Measurements from ENCODE around the gene SCN5A. TPM values are rescaled to one million over a fixed set of nuclear protein-coding genes. Genes with fewer than 3 reads are reported as not detected.

SCN5A gene
- under 1 TPM in 1 of 2 donors, not detected in 1; 0.05 TPM for total RNA-seq

DNA sequence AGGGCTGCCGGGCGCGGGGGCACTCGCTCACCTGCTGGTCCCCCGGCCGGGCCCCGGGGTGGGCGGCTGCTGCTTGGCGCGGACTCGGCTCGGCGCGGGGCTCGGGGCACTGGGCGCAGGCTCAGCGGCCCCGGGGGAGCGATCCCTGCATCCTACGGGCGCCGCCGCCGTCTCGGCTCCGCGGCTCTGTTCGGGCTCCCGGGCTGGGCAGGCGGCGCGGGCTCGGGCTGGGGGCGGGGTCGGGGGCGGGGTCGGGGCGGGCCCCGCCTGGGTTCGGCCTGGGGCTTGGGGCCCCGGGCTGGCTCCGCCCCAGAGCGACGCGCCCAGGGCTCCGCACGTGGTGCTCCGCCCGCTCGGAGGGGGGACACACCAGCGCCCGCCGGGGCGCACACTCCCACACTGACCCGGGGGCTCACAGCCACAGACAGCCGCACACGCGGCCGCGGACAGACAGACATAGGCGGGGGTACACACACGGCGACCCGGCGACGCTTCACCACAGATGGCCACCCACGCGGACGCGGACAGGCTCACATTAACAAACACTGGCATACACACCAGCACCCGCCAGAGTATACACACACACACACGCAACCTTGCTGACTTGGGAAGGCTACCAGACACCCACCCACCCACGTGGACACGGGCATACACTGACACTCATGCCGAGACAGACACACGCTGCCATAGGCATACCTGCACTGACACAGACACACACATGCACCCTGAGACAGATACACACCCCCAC lies at the start of gene SCN5A:
Gene SCN5A (minus strand): TSS at position 188 of the 748 bp plus-strand sequence. CDS start 16,380 bp downstream, outside the sequence.
- no peaks in the 10 kb centered on the region for H3K36me3 Mint-ChIP-seq (ENCODE audit: insufficient read depth in 2 of 2)
- H3K27ac Mint-ChIP-seq: no peak within 1 kb of the TSS
- H3K27me3 Mint-ChIP-seq (ENCODE audit: low read depth): peaks cover 15% of the 10 kb centered on the region
- peaks cover 9% of the 10 kb centered on the region for H3K4me1 Mint-ChIP-seq (ENCODE audit: low read depth)
- H3K4me3 Mint-ChIP-seq: peak within 1 kb of the TSS; percentile 54 to 79
- ATAC-seq (replicated peaks in 1 of 2): peak; percentile 87 to 88
- peak; percentile 53 to 57 for DNase-seq
- H3K9me3 Mint-ChIP-seq: no peaks in the 10 kb centered on the region

DNA sequence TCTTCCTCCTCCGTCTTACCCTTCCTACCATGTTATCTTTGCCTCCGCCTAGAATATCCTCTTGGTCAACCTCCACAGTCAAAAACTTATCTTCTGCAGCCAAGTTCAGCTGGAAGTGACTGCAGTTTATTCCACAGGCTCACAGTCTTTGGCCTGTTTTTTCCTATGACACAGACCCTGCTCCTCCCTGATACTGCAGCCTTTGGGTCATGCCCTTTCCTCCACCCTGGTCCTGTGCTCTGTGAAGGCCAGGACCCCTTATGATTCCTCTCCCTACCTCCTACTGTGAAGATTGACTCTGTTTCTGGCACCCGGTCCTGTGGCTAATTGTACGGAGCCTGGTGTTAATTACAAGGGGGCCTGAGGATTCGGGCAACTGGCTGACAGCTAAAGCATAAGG lies 49.3 kb upstream of the SCN5A start:
- Mint-ChIP-seq H3K4me1 (ENCODE audit: low read depth) (no peaks in the 10 kb centered on the region), H3K4me3 (no peak overlapping the region), H3K27ac (no peak overlapping the region), H3K36me3 (ENCODE audit: insufficient read depth in 2 of 2) (no peaks in the 10 kb centered on the region), H3K27me3 (ENCODE audit: low read depth) (no peaks in the 10 kb centered on the region), H3K9me3 (no peaks in the 10 kb centered on the region)
- no peak for ATAC-seq (replicated peaks in 1 of 2)
- DNase-seq: no peak

DNA sequence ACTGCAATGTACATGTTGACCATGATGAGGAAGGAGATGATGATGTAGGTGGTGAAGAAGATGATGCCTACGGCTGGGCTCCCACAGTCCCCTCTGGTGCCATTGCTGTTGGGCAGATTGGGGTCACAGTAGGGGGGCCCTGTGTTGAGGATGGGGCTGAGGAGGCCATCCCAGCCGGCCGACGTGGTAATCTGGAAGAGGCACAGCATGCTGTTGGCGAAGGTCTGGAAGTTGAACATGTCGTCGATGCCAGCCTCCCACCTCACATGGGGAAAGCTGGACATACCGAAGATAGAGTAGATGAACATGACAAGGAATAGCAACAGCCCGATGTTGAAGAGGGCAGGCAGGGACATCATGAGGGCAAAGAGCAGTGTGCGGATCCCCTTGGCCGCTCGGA lies 48.6 kb upstream of the SCN5A start:
- no peaks in the 10 kb centered on the region for H3K9me3 Mint-ChIP-seq
- no peaks in the 10 kb centered on the region for H3K36me3 Mint-ChIP-seq (ENCODE audit: insufficient read depth in 2 of 2)
- ATAC-seq (replicated peaks in 1 of 2) (no peak), DNase-seq (no peak)
- H3K27ac Mint-ChIP-seq: no peak overlapping the region
- H3K4me3 Mint-ChIP-seq: no peak overlapping the region
- H3K27me3 Mint-ChIP-seq (ENCODE audit: low read depth): no peaks in the 10 kb centered on the region
- no peaks in the 10 kb centered on the region for H3K4me1 Mint-ChIP-seq (ENCODE audit: low read depth)

DNA sequence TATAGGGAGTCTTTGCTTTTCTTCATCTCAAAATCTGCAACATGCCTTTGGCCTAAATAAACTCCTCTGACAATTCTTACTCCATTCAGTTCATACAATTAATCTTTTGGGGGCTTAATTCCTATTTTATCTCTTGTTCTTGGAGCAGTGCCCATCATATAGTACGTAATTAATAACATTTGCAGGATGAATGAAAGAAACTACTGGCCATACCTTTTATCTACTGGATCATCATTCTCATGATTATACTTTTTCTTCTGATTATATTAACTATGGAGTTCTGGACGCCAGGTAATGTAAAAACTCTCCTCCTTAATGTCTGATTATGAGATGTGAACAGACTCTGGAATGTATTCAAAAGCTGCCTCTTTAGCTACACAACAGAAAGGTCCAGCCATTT lies 46.5 kb upstream of the SCN5A start:
- ATAC-seq (replicated peaks in 1 of 2) (no peak), DNase-seq (no peak)
- no peaks in the 10 kb centered on the region for H3K4me1 Mint-ChIP-seq (ENCODE audit: low read depth)
- no peak overlapping the region for H3K27ac Mint-ChIP-seq
- no peak overlapping the region for H3K4me3 Mint-ChIP-seq
- H3K36me3 Mint-ChIP-seq (ENCODE audit: insufficient read depth in 2 of 2): no peaks in the 10 kb centered on the region
- no peaks in the 10 kb centered on the region for H3K27me3 Mint-ChIP-seq (ENCODE audit: low read depth)
- H3K9me3 Mint-ChIP-seq: no peaks in the 10 kb centered on the region

DNA sequence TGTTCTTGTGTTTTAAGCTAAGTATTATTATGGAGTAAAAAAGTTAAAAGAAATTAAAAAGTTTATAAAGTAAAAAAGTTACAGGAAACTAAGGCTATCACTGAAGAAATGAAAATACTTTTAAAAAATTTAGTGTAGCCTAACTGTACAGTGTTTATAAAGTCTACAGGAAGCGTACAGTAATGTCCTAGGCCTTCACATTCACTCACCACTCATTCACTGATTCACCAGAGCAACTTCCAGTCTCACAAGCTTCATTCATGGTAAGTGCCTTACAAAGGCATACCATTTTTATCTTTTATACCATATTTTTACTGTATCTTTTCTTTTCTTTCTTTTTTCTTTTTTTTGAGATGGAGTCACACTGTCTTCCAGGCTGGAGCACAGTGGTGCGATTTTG lies 40.7 kb upstream of the SCN5A start:
- Mint-ChIP-seq H3K36me3 (ENCODE audit: insufficient read depth in 2 of 2) (no peaks in the 10 kb centered on the region), H3K27ac (no peak overlapping the region), H3K4me3 (no peak overlapping the region), H3K9me3 (peaks cover 0 to 1% of the 10 kb centered on the region in 2 donors), H3K27me3 (ENCODE audit: low read depth) (no peaks in the 10 kb centered on the region), H3K4me1 (ENCODE audit: low read depth) (no peaks in the 10 kb centered on the region)
- DNase-seq (no peak), ATAC-seq (replicated peaks in 1 of 2) (no peak)

DNA sequence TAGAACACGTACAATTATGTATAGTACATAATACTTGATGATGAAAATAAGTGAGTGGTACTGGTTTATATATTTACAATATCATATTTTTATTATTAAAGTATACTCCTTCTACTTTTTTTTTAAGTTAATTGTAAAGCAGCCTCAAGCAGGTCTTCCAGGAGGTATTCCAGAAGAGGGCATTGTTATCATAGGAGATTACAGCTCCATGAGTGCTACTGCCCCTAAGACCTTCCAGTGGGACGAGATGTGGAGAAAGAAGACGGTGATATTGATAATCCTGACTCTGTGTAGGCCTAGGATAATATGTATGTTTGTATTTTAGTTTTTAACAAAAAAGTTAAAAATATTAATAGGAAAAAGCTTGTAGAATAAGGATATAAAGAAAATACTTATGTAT lies 40.3 kb upstream of the SCN5A start:
- H3K9me3 Mint-ChIP-seq: peaks cover 0 to 1% of the 10 kb centered on the region in 2 donors
- H3K4me1 Mint-ChIP-seq (ENCODE audit: low read depth): no peaks in the 10 kb centered on the region
- H3K4me3 Mint-ChIP-seq: no peak overlapping the region
- ATAC-seq (replicated peaks in 1 of 2) (no peak), DNase-seq (no peak)
- no peaks in the 10 kb centered on the region for H3K27me3 Mint-ChIP-seq (ENCODE audit: low read depth)
- H3K27ac Mint-ChIP-seq: no peak overlapping the region
- no peaks in the 10 kb centered on the region for H3K36me3 Mint-ChIP-seq (ENCODE audit: insufficient read depth in 2 of 2)

DNA sequence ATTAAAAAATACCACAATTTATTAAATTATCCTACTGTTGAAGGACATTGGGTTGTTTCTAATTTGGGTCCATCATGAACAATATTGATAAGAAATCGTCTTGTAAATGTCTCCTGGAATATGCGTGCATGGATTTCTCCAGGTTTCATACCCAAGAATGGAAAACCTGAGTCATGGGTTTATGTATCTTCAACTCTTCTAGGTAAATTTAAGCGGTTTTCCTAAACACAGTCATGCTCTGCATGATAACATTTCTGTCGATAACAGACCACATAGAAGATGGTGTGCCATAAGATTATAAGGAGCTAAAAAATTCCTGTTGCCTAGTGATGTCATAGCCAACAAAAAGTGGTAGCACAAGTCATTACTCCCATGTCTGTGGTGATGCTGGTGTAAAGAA lies 39.9 kb upstream of the SCN5A start:
- H3K27ac Mint-ChIP-seq: no peak overlapping the region
- no peaks in the 10 kb centered on the region for H3K36me3 Mint-ChIP-seq (ENCODE audit: insufficient read depth in 2 of 2)
- ATAC-seq (replicated peaks in 1 of 2): no peak

DNA sequence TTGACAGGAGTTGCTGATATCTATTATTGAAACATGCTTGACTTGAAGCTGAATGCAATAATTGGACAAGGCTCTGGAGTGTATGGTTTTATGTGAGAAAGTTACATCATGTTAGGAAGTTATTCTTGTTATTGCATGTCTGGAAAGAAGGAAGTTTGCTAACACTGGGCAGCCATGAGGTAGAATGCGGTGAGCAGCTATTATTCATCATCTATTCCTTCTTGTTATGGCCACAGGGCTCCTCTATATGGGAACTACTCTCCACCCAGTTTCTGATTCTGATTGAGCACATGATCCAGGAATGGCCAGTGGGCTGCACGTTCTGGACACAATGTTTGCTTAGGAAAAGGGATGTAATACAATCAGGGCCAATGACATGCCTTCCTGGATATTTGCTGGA lies 37.8 kb upstream of the SCN5A start:
- H3K27me3 Mint-ChIP-seq (ENCODE audit: low read depth): no peaks in the 10 kb centered on the region
- H3K36me3 Mint-ChIP-seq (ENCODE audit: insufficient read depth in 2 of 2): no peaks in the 10 kb centered on the region
- H3K9me3 Mint-ChIP-seq: peaks cover 0 to 1% of the 10 kb centered on the region in 2 donors
- no peak overlapping the region for H3K4me3 Mint-ChIP-seq
- no peak for DNase-seq
- H3K27ac Mint-ChIP-seq: no peak overlapping the region
- no peak for ATAC-seq (replicated peaks in 1 of 2)
- H3K4me1 Mint-ChIP-seq (ENCODE audit: low read depth): no peaks in the 10 kb centered on the region

More for the DNA sequence above, 39.9 kb upstream of the SCN5A start:
- no peak overlapping the region for H3K4me3 Mint-ChIP-seq
- H3K9me3 Mint-ChIP-seq: peaks cover 0 to 1% of the 10 kb centered on the region in 2 donors
- H3K27me3 Mint-ChIP-seq (ENCODE audit: low read depth): no peaks in the 10 kb centered on the region
- H3K4me1 Mint-ChIP-seq (ENCODE audit: low read depth): no peaks in the 10 kb centered on the region
- DNase-seq: no peak

DNA sequence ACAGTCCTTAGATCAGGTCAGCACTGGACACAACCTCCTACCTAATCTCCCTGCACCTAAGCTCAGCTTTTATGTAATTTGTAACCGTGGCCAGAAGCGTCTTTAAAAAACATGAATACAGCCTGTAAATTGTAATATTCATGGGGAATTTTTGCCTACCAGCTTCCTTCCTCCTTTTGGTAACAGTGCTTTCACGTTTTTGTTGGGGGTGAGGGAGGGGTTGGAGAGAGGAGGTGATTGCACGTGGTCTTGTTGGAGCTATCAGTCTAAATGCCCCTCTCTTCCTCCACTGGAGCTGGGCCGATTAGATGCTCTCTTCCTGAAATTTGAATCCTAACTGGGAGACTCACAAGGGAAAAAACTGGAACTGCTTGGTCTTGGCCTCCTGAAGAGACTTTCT lies 35.1 kb upstream of the SCN5A start:
- no peak overlapping the region for H3K4me3 Mint-ChIP-seq
- H3K27ac Mint-ChIP-seq: no peak overlapping the region
- no peaks in the 10 kb centered on the region for H3K4me1 Mint-ChIP-seq (ENCODE audit: low read depth)
- peaks cover 17% of the 10 kb centered on the region for H3K27me3 Mint-ChIP-seq (ENCODE audit: low read depth)
- ATAC-seq (replicated peaks in 1 of 2): no peak
- H3K36me3 Mint-ChIP-seq (ENCODE audit: insufficient read depth in 2 of 2): no peaks in the 10 kb centered on the region
- H3K9me3 Mint-ChIP-seq: peaks cover 0 to 1% of the 10 kb centered on the region in 2 donors
- DNase-seq: no peak

DNA sequence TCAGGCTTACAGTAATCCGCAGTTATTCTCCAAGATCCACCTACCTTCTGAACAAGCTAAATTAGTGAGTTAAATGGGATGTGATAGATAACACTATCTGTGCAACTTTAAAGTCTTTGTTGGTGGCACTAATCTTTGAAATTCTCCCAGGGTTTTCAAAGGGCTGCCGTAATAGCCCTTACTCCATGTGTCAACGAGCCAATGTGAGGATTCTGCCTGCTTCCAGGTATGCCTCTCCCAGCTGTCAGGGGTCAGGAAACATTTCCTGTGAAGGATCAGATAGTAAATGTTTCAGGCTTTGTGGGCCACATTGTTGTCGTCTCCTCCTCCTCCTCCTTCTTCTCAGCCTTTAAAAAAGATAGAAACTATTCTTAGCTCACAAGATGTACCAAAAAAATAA lies 20.2 kb upstream of the SCN5A start:
- Mint-ChIP-seq H3K27ac (no peak overlapping the region), H3K36me3 (ENCODE audit: insufficient read depth in 2 of 2) (no peaks in the 10 kb centered on the region), H3K4me1 (ENCODE audit: low read depth) (no peaks in the 10 kb centered on the region), H3K9me3 (no peaks in the 10 kb centered on the region), H3K4me3 (no peak overlapping the region), H3K27me3 (ENCODE audit: low read depth) (peaks cover 31% of the 10 kb centered on the region)
- no peak for ATAC-seq (replicated peaks in 1 of 2)
- no peak for DNase-seq

DNA sequence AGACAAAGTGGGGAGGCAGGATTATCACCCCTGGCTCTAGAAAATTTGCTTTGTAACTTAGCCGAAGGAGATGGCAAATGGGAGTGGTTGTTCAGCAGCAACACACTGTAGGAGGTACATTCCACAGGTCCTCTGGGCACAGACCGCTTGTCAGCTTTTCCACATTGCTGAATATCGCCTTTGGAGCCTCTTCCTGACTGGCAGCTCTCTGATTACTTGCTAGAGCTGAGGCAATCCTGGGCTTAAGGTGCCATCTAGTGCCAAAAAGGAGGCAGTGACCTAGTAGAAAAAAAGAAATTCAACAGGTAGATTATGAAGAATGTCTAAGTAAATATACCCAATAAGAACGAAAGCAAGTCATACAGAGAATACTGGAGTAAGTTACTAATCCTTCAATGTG lies 13.1 kb upstream of the SCN5A start:
- H3K4me1 Mint-ChIP-seq (ENCODE audit: low read depth): no peaks in the 10 kb centered on the region
- peaks cover 6 to 9% of the 10 kb centered on the region in 2 donors for H3K36me3 Mint-ChIP-seq (ENCODE audit: insufficient read depth in 2 of 2)
- peaks cover 30% of the 10 kb centered on the region for H3K27me3 Mint-ChIP-seq (ENCODE audit: low read depth)
- ATAC-seq (replicated peaks in 1 of 2) (no peak), DNase-seq (no peak)
- no peak overlapping the region for H3K4me3 Mint-ChIP-seq
- peaks cover 4 to 5% of the 10 kb centered on the region in 2 donors for H3K9me3 Mint-ChIP-seq
- H3K27ac Mint-ChIP-seq: no peak overlapping the region

DNA sequence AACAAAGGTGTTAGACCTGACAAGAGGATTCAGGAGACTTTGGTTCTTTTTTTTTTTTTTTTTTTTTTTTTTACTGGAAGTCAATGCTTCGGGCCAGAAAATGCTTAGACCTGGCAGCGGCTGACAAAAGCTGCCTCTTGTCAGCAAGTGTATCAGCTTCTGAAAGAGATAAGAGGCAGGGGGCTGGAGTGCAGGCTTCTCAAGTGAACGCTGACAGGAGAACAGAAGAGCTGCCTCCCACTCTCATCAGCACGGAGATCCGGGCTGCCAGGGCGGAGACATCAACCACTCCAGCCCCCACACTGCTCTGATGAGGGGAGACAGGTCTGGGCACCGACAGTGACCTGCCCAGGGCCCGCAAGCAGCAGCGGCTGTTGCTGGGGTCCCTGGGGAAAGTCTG lies 9.4 kb upstream of the SCN5A start:
- peaks cover 4 to 5% of the 10 kb centered on the region in 2 donors for H3K9me3 Mint-ChIP-seq
- H3K4me1 Mint-ChIP-seq (ENCODE audit: low read depth): peaks cover 7% of the 10 kb centered on the region
- peaks cover 6 to 9% of the 10 kb centered on the region in 2 donors for H3K36me3 Mint-ChIP-seq (ENCODE audit: insufficient read depth in 2 of 2)
- no peak overlapping the region for H3K27ac Mint-ChIP-seq
- no peak overlapping the region for H3K4me3 Mint-ChIP-seq
- ATAC-seq (replicated peaks in 1 of 2) (no peak), DNase-seq (no peak)
- peaks cover 38% of the 10 kb centered on the region for H3K27me3 Mint-ChIP-seq (ENCODE audit: low read depth)

DNA sequence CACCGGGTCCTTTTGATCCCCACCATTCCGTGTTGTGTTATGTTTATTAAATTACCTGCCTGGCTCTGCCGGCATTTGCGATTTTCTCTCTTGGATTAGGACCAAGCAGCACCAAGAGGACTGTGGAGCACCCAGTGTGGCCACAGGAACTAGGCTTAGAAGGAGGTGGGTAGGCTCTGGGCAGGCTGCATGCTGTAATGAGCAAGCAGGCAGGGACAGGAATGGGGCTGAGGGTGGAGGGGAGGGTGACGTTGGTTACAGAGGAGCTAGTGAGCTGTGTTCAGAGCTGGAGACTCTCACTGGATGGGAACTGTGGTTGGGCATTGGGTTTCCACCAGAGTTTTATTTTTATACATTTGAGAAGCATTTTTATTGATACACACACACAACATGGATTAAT lies 7.9 kb upstream of the SCN5A start:
- H3K4me3 Mint-ChIP-seq: no peak overlapping the region
- DNase-seq: no peak
- H3K27ac Mint-ChIP-seq: no peak overlapping the region
- H3K36me3 Mint-ChIP-seq (ENCODE audit: insufficient read depth in 2 of 2): peaks cover 0 to 3% of the 10 kb centered on the region in 2 donors
- peaks cover 50% of the 10 kb centered on the region for H3K27me3 Mint-ChIP-seq (ENCODE audit: low read depth)
- peaks cover 0 to 2% of the 10 kb centered on the region in 2 donors for H3K9me3 Mint-ChIP-seq
- H3K4me1 Mint-ChIP-seq (ENCODE audit: low read depth): peaks cover 12% of the 10 kb centered on the region
- ATAC-seq (replicated peaks in 1 of 2): no peak

All from activated T-cell treated with anti-CD3 and anti-CD28 coated beads, Interleukin-2, amount 50 U/mL, for 72 hours (primary cell).